NCI-H82 (cell line): ENCODE results near the gene C4orf17.
A peak's percentile ranks its signal among the peaks of the same experiment; 100 is the strongest.

Source experiments
- DNase-seq: peaks from one replicate; lab custom pipeline; 2025; lab: John Stamatoyannopoulos, UW

C4orf17 gene

DNA sequence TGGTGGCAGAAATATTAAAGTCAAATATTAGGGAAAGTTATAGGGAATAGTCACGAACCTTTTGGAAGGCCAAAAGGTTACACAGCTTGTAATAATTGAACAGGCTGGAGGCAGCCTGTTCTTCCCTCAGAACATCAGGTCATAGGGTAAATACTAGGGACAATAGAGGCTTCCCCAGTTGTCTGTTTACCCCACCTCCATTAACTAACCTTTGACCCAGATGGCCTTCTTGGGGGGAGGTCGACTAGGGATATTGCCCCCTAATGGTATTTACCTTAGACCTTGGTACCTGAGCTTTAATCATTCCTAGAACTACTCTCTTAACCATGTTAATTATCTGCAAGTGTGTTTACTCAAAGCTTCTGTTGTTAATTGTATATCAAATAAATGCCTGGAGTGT, 26.0 kb downstream of the C4orf17 start:
- DNase-seq, result no peak

DNA sequence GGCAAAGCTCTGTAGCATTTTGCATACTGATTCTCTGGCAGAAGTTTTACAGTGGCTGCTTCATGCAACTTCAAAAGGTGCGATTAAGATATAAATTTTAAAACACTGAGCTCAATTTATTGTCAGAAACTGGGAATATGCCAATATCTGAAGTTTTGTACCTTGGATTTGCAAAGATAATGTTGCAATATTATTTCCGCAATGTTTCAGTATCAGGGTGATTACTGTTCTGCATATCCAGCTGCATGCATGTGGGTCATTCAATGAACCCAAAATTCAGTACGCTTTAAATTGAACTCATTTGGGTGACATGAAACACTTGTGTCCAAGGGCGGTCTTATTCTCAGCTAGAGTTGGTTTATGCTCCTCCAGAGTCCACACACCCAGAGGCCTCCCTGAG, 26.9 kb downstream of the C4orf17 start:
- DNase-seq, result no peak

DNA sequence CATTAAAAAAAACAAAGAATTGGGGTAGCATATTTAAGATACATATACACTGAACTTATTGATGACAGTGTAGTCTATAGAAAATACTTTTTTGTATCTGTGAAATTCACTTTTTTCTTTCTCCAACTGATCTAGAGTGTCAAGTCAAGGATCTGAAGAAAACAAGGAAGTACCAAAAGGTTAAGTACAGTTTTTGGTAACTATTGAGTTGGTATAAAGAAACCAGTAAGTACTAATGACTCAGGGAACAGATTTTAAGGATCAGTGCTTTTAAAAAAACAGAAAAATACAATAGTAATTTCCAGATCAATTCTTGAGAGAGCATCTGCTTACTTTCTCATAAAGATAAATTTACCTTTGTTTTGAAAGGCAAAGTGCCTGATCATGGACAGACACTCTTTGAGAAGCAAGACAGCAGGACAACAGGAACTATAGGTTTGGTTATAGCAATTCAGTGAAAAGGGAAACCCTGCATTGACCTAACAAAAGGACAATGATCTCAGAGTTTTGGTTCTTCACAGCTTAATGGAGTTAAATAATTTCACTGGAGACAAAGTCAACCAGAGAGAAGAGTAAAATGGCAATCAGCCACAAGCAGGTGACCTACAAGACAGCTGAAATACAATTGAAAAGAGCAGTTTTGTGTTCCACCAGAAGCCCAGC, 29.6 kb downstream of the C4orf17 start:
- DNase-seq, result no peak

DNA sequence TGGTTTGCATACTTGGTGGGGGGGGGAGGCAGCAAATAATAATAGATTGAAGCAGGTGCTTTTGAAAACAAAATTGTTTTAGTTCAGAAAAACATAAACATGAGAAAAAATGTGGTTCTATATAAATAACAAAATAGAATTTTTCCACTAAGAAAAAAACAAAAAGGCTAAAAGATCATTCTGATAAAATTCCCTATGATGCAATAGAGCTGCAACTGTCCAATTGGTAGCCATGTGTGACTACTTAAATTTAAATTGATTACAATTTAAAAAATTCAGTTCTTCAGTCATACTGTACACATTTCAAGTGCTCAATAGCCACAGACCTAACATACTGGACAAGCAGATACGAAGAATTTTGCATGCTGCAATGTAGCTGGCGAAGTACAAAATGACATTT, 42.1 kb downstream of the C4orf17 start:
- no peak for DNase-seq

DNA sequence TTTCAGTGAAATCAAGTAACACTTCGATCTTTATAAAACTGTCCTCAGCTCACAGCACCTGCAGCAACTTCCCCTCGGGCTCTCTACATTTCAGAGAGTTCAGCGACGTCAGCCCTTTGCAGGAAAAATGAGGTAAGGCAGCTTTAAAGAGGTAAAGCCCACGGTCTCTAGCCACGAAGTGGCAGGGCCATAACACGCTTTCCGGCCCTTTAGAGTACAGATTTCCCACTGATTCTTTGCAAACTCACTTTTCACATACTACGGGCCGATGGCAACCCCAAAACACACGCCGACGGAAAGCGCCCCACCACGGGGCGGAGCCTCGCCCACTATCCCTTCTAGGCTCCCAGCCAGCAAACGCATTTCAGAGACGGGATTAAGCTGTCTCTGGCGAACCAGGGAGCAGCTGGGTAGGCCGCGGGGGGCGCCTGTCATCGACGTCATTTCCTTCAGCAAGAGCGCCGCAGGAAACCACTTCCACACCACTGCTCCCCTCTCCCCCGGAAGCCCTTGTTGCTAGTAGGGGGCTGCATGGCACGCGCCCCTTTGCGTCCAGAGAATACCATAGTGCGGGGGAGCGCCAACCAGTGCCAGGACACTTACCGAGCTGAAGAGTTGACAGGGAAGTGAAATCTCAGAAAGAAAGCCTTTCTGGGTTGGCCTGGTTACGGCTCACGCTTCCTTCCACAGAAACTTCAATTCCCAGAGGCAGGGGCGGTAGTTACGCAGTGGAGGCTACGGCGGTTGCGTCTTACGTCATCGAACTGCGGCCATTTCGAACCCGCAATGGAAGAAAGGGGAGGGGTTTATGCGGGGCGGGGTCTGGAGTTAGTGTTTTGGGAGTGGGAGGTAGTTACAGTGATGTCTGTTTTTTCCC, 52.7 kb downstream of the C4orf17 start, which contains the start of gene TRMT10A:
TRMT10A (minus strand) TSS at position 730 of the 877 bp plus-strand sequence. CDS start 4,701 bp downstream, outside the sequence.
- peak; percentile 97 for DNase-seq

DNA sequence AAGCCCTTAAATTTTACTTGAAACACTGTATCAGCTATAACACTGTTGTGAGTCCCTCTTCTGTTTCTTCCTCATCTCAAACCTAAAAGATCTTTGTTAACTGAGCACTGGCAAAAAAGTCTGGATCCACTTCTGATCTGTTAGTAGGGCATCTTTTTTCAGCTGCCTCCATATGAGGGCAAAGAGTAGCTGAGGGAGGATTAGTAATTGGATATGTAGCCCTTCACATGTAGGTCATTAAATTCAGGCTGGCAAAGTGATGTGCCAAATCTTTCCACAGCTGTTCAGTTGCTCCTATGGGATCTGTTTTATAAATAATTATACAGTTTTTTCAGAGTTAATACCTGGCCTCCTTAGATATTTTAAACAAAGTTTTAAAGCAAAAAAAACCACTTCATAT, 54.1 kb downstream of the C4orf17 start:
- peak; percentile 83 for DNase-seq

DNA sequence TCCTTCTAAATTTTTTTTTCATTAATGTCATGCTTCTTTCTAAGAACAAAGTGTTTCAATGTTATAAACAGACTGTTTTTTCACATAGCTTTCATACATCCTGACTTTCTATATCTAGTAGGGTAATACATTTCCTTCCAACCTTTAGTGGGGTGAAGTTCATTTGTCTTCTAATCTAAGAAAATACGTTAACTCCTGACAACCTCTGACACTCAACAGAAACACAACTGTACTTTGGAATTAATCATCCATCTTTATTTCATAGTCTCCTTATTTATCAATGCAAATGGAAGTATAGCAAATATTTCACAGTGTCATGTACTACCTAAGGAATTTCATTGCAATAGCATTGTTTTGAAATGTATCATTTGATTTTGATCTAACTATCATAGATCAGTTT, 61.1 kb downstream of the C4orf17 start:
- no peak for DNase-seq

DNA sequence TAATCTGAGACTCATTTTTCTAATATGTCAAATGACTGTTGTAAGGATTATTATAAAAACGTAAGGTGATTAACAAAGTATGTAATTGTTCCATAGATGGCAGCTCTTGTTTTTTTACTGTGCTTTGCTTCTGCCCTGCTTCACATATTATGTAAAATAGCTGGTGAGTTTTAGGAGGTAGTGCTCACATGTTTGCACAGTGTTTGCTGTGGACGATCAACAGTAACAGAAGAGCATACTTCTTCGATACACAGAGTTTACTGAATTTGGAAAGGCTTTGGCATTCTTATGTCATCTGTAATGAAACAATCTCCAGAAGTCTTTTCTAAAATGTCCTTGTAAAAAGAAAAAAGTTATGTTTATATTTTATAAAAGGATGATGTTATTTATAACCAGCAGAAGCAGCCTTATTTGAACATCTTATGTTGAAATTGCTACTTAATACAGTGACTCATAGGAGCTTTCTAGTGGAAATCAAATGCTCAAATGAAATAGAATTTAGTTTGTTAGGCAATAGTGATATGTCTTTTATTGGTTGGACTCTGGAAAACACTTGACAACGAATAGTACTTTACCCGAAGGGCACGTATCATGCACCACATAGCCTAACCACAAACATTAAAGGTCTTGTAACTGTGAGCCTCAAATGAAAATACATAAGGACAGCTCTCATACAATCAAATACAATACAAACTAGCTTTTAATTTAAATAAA, 61.9 kb downstream of the C4orf17 start:
- DNase-seq, result no peak

DNA sequence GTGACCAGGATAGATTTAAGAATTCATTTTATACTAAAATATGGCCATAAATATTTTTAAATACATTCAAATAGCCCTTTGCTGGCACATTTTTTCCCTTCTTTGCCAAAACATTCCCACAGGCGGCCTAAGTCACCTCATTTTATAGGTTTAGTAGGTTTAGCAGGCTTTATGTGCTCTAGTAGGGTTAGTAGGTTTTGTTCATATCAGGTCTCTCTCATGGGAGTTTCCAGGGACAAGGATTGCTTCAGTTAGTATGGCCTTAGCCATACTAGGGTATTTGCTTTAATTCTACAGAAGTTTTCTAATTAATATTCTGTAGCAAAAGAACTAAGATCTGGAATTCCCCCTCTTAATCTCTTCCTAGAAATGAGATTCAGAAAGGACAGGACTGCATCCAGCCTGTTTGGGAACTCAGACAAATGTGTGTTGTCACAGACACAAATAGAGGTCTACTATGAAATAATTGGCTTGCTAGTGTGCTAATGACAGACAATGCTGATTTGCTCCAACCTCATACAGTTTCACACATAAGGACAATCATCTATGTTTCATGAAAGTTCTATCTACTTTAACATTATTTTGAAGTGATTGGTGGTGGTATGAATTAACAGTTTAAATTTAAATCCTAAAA, 63.0 kb downstream of the C4orf17 start:
- DNase-seq, result no peak

DNA sequence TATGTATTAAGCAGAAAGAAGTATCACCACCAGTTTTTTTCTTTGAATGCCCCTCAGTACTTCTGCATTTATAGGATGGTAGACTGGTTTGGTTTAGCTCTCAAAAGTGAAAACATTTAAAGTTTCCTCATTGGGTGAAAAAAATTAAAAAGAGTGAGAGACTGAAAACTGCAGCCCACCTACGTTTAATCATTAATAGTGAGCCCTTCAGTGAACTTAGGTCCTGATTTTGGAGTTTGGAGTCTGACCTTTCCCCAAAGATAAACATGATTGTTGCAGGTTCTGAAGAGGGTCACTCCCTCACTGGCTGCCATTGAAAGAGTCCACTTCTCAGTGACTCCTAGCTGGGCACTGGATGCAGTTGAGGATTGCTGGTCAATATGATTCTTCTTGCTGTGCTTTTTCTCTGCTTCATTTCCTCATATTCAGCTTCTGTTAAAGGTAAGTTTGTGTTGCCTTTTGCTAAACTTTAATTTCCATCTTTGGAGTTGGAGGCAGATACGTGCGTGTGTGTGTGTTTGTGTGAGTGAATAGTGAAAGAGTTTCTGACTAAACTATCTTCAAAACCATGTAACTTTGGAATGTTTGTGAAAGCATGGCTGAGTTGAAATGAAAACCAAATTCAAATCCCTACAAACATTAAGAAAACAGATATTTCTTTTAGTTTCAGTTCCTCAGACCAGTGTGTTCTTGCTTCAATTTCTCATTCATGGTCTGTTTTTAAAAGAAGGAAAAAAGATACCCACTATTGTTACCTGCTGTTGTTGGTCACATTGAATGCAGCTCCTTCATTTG, 63.9 kb downstream of the C4orf17 start, which contains the start of gene MTTP:
MTTP (plus strand) TSS at position 295 of the 795 bp plus-strand sequence; CDS start at position 381, 86 bp downstream.
- DNase-seq, result no peak

DNA sequence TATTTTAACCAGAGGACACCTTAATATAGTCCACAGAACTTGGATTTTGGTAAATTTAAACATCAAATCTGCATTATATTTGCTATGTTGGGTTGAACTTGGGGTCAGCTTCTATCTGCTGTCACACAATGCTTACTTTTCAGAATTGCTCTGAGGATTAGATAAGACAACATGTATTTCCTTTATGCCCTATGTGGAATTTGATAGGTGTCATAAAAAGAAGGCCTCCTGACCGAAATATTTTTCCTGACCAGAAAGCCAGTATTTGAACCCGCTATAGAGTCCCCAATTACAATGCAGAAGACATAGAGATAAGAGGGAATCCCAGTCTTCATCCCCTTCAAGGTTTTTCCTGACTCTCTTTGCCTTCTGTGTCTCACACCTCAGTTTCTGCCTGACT, 67.9 kb downstream of the C4orf17 start:
- no peak for DNase-seq

DNA sequence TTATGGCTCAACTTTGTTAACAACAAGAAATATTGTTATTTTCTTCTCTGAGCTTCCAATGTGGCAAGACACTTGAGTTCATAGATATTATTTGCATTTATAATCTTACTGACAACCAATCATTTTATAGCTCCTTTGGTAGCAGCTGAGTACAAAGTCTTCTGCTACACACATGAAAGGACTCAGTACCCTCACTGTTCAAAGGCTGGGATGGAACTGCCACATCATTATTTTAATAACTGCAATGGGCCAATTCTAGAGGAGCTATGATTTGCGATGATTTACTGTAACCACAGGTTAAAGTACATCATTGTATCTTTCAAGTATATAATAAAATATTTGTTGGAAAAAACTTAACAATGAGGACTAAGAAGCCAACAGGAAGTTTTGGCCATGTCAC, 74.7 kb downstream of the C4orf17 start:
- no peak for DNase-seq

DNA sequence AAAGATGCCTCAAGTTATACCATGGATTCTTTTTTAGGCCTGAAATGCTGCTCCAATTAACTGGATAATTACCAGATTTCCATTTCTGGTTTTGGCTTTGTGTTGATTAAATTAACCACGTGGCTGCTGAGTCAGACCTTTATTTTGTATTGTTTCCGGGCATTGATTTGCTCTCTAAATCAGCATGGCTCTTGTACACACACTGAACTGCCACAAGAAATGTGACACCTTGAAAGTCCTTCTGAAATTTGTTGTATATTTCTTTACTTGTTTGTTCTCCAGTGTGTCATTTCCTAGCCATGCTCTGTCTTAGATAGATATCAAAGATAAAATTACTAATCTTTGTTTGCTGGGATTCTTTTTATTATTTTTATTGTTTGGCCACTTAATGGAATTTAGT, 75.5 kb downstream of the C4orf17 start:
- no peak for DNase-seq

DNA sequence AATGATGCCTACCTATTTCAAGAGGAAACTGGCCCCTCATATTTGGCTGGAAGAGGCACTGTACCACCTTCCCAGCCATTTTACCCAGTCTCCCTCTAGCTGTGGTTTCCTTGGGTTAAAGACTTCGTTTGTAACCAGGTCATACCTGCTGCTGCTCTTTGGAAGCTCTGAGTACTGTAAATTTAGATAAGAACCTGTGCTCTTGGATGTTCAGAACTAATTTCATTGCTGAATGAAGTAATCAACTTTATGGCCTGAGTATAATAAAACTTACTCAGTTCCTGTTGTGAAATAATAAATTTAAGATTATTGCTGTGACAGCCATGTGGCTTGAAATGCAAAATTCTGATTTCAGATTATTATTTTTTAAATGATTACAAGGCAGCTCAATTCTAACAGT, 76.0 kb downstream of the C4orf17 start:
- DNase-seq, result no peak

DNA sequence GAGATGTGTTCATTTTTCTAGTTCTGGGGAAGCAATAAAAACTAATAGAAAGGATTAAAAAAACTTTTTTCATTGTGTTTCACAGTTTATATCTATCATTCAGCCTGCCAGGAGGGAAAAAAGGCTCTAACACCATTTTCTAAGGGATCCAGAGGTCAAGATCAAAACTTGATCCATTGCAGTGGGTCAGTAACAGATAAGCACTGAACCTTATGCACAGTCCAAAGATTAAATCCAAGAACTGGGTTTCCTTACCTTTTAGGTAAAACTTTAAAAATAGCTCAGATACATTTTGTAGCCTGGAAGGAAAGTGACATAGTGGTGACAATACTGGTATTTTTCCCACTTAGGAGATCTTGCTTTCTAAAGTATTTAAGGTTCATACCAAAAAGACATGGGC, 76.5 kb downstream of the C4orf17 start:
- no peak for DNase-seq

DNA sequence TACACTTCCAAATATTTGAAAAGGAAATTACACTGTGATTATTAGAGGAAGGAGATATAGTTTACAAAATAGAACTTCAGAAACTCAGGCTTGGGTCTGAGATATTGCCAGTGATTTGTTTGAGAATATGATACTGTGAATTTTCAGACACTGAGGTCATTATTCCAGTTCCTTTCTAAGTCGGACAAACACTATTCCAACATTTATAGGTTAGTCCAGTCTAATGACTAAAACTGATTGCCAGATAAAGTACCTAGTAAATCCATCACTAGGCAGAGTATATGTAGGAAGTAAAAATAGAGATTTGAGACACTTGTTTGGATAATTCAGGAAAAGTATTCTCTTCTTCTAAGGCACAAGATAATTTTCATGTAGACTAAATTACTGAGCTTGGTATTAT, 77.0 kb downstream of the C4orf17 start:
- DNase-seq, result no peak

DNA sequence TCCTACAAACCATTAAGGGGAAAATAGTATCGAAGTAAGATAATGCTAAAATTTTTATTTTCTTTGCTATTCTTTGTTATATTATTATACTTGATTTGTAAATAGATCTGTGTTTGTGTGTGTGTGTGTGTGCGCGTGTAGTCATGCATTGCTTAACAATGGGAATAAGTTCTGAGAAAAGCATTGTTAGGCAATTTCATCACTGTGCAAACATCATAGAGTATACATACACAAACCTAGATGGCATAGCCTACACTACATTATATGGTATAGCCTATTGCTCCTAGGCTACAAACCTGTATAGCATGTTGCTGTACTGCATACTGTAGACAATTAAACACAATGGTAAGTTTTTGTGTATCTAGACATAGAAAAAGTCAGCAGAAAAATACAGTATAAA, 80.9 kb downstream of the C4orf17 start:
- no peak for DNase-seq
